NCI-H748 treated with DMSO at 0.1 percent for 48 hours (cell line): ENCODE measurements around the gene PARL.

Experiments used
- DNase-seq: peaks from one replicate; lab custom pipeline; 2025; lab: John Stamatoyannopoulos, UW

Gene PARL

DNA sequence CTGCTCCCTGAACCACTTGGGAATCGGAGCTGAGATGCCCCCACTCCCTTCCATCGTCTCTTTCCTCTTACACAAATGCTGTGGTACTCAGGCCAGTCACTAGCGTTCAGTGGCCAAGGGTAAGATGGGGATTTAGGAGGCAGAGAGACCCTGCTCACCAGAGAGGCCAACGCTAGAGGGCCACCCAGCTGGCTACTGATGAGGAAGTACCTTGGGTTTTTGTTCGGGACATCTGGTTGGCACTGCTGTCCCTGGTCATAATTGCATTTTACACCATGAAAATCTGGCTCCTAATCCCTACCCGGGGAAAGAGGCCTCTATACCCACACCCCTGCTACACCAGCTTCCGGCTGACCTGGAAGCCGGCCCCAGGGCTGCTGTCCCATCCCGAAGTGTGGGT lies 67.0 kb downstream of the PARL start:
- DNase-seq = no peak

DNA sequence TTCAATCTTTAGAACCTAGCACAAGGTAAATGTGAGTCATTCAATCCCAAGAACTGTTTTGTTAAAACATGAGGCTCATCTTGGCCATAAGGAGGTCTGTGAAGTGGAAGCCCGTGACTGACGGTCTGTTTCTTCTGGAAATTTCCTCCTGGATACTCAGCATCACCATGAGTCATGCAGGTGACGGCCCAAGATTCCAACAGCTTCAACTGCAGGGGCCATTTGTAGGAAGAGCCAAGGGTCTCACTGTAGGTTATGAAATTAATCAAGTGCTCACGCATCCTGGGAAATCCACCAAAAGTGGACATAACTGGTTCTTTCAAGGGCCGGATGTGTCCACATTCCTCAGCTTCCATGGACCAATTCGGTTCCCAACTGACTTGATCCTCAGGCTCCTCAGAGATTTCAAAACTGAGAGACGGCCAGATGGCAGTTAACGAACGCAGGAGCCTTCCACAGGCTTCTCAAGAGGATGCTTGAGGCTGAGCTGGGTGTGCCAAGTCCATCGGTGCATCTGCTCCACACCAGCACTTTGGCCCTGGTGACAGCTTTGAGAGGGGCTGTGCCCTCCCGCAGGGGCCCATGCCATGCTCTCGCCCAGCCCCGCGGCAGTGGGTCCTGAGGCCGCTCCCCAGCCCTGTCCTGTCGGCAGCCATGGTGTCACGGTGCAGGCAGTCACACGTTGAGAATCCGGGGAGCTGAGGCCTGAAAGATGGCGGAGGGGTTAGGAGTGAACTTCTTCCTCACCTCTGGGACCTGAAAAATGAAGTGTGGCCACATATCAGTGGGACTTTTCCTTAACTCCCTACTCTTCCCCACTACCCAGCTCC lies 67.8 kb downstream of the PARL start:
- DNase-seq = no peak

- no peak for DNase-seq
Observed at GRCh38 chr3:183815951-183816475, 68.7 kb downstream of the PARL start.

DNA sequence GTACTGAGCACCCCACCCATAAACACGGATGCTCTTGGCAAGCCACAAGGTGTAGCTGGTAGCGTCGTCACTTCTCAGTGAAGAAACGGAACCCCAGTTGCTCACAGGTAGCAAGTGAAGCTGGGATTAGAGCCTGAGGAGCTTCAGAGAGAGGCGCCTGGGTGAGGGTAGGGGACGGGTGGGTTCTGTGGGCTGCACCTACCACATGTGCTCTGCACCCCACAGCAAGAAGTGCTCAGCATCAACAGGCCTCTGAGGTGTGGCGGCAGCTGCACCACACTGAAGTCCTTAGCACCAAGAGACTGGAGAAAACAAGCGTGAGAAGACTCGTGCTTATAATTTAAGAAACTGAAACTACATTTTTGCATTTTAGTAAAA lies 69.1 kb downstream of the PARL start:
- no peak for DNase-seq

GRCh38 chr3:183814240-183814639 lies 70.4 kb downstream of the PARL start:
- DNase-seq = no peak

DNA sequence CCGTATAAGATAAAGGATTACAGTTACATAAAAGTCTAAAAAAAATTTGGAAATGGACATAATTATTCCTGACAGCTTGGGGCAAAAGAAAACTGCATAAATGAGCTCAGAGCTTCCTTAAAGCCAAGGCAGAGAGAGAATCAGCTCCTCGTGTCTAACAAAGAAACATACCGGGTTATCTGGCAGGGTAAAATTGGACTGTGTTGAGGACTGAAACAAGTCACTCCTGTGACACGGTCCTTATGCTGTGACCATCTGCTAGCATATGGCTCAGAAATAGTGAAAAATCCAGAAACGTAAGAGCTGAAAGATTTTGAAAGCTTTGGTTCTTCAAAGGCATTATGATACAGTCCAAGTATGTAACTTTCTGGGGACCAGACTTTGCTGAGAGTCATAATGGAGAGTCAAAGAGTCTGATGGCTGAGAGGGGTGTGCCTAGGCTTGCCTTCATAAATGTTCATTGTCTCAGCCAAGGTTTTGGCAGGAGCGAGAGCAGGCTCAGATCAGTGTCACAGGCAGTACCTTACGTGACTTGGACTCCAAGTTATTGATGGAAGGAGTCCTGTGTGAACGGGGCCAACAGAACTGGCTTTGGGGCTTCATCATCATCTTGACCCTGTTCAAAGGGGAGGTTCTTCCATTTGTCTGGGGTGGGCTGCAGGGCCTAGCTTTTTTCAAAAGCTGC lies 71.8 kb downstream of the PARL start:
- no peak for DNase-seq

GRCh38 chr3:183811638-183812037 lies 73.0 kb downstream of the PARL start:
- DNase-seq = no peak

GRCh38 chr3:183810643-183811594 lies 73.8 kb downstream of the PARL start:
- no peak for DNase-seq

- peak; percentile 92 for DNase-seq
Observed at GRCh38 chr3:183809270-183809669, 75.4 kb downstream of the PARL start.

- no peak for DNase-seq
Observed at GRCh38 chr3:183808355-183808754, 76.3 kb downstream of the PARL start.

- no peak for DNase-seq
Observed at GRCh38 chr3:183807881-183808280, 76.8 kb downstream of the PARL start.

- DNase-seq = peak; percentile 84
Observed at GRCh38 chr3:183807209-183807728, 77.4 kb downstream of the PARL start.

DNA sequence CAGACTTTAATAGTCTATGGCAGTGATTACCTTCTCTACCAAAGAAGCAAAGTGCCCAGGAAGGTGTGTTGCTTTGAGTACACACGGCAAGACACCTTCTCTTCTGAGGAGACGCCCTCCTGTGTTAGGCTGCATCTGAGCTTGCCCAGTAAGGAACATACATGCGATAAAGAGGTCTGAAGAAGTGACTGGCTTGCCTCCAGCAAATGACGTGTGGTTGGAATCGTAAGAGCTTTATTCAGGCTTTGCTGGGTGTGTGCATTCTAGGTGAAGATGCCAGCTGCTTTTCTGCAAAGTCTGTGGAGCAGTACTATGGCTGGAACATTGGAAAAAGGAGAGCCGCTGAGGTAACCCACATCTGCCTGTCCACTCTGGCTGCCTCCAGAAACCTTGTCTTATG lies 81.7 kb downstream of the PARL start:
- DNase-seq = no peak

- no peak for DNase-seq
Observed at GRCh38 chr3:183801601-183802000, 83.1 kb downstream of the PARL start.

DNA sequence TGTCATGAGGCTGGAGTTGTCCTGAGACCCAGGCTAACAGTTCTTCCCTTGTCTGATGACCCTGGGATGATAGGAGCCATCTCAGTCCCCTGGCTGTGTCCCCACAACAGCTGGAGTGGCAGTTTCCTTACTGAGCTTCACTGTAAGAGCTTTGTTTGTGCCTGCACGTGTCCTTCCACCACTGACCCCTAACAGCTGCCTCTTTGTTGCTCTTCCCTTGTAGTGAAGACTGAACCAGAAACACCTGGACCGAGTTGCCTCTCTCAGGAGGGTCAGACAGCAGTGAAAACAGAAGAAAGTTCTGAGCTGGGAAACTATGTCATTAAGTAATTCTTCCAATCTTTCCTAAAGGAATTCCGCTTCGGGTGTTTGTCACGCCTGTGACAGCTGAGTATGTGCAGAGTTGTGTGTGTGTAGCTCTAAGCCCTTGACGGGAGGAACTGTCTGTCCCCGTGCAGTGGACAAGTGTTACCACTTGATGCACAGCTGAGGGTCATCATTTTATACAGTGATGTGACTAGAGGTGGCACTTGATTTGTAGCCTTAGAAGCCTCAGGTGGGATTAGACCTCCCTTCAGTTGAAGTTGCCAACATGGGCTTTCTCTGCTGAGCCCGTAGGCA lies 84.3 kb downstream of the PARL start:
- DNase-seq = no peak

GRCh38 chr3:183799461-183799860 lies 85.2 kb downstream of the PARL start:
- DNase-seq = no peak

DNA sequence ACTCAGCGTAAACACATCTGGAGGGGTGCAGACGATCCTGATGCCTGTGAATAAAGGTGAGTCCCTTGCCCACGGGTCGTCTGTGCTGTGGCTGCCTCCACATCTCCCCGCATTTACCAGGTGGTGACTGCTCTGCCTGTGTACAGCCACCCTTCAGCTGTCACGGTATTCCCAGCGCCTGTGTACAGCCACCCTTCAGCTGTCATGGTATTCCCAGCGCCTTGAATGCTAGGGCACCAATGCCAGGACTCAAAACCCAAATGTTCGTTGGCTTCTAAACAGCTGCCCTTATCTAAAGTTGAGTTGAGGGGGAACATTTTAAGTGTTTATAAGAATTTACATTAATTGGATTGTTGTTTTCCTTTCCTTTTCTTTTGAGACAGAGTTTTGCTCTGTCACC lies 86.7 kb downstream of the PARL start:
- no peak for DNase-seq

GRCh38 chr3:183796372-183796771 lies 88.3 kb downstream of the PARL start:
- no peak for DNase-seq

- no peak for DNase-seq
Observed at GRCh38 chr3:183794452-183794851, 90.2 kb downstream of the PARL start.

DNA sequence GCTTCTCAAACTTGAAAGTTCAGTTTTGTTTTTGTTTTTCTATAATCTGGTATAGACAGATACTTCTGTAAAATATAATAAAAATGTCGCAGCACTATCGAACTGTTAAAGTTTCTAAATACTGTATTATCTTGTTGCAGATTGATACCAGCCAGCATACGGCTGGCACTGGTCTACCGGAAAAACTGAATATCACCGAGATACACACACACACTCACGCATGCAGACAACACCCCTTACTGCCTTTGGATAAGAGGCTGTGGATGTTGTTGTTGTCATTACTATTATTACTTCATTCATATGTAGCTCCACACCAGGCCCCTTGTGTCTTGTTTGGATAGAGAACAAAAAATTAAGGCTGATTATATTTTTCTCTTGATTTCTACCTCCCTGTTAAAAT lies 91.7 kb downstream of the PARL start:
- DNase-seq = no peak

GRCh38 chr3:183790700-183791099 lies 94.0 kb downstream of the PARL start:
- no peak for DNase-seq

DNA sequence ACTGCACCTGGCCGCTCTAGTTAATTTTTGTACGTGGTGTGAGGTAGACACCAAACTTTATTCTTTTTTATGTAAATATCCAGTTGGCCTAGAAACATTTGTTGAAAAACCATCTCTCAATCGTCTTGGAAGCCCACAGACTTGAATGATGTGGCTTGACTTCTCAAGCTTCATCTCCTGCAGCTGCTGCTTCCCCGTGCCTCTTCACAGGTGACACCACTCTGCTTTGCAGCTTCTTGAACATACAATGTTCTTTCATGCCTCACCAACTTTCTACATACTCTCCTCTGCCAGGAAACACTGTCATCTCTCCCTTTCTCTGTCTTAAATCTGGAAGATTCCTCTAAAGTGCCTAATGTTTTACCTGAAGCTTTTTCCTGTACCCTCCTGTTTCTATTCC lies 94.9 kb downstream of the PARL start:
- no peak for DNase-seq
